HepG2 (cell line): Measurements from ENCODE around the gene RBMS2. TPM values are rescaled to one million over a fixed set of nuclear protein-coding genes. Genes with fewer than 3 reads are reported as not detected.
A peak's percentile ranks its signal among the peaks of the same experiment; 100 is the strongest.

Experiments
- ESRRA ChIP-seq: sonication (generic); formaldehyde crosslinking; IDR thresholded peaks from 2 replicates; pipeline ENCODE4 v1.5.1; 2020; ENCODE audit warnings: mild to moderate bottlenecking, low read depth, missing genetic modification reagents
- EZH2 ChIP-seq: conservative IDR thresholded peaks from 2 replicates; pipeline ENCODE4 v1.6.1; 2012; ENCODE audit warnings: mild to moderate bottlenecking, low read depth, low read length, moderate library complexity
- HNRNPH1 ChIP-seq: fragments of 200-400 bp; formaldehyde crosslinking; optimal IDR thresholded peaks from 2 replicates; pipeline ENCODE3; 2017; ENCODE audit warnings: mild to moderate bottlenecking, low read depth, low read length
- KLF16 ChIP-seq, 2 experiments: sonication (generic) in 1 of 2; formaldehyde crosslinking in 1 of 2; IDR thresholded peaks; 2 replicates each; pipeline versions ENCODE4 v1.6.1 to v1.8.0; 2016 to 2023; ENCODE audit warnings: missing genetic modification reagents in 2 of 2, missing compliant biosample characterization in 1 of 2
- MAFK ChIP-seq, 2 experiments: IDR thresholded peaks in 1 of 2; conservative IDR thresholded peaks in 1 of 2; 2 replicates each; pipeline ENCODE4 v1.6.1; 2011; ENCODE audit warnings: improper control_type of control experiment in 2 of 2, low read length in 2 of 2
- NCOA5 ChIP-seq: sonication (generic); formaldehyde crosslinking; IDR thresholded peaks from 2 replicates; pipeline ENCODE4 v1.4.0; 2020; ENCODE audit warnings: missing genetic modification reagents
- SAFB2 ChIP-seq: sonication (generic); formaldehyde crosslinking; IDR thresholded peaks from 2 replicates; pipeline ENCODE4 v1.5.1; 2020; ENCODE audit warnings: missing genetic modification reagents, low read depth, mild to moderate bottlenecking, borderline replicate concordance
- STAG1 ChIP-seq: sonication (generic); formaldehyde crosslinking; IDR thresholded peaks from 2 replicates; pipeline ENCODE4 v1.4.0; 2020; ENCODE audit warnings: missing genetic modification reagents
- SUZ12 ChIP-seq: fragments of 150-350 bp; IDR thresholded peaks from 2 replicates; pipeline ENCODE4 v1.6.1; 2014; ENCODE audit warnings: low read depth, low read length
- TEAD2 ChIP-seq: sonication (generic); formaldehyde crosslinking; IDR thresholded peaks from 2 replicates; pipeline ENCODE4 v1.9.0; 2021; ENCODE audit warnings: missing genetic modification reagents
- ZNF251 ChIP-seq: sonication (generic); formaldehyde crosslinking; IDR thresholded peaks from 2 replicates; pipeline ENCODE4 v1.9.0; 2021; ENCODE audit warnings: mild to moderate bottlenecking, missing genetic modification reagents
- ZNF564 ChIP-seq: sonication (generic); formaldehyde crosslinking; IDR thresholded peaks from 2 replicates; pipeline ENCODE4 v1.8.1; 2023; ENCODE audit warnings: mild to moderate bottlenecking, missing genetic modification reagents
- ZNF660 ChIP-seq: sonication (generic); formaldehyde crosslinking; IDR thresholded peaks from 2 replicates; pipeline ENCODE4 v1.5.1; 2020; ENCODE audit warnings: mild to moderate bottlenecking, low read depth, missing genetic modification reagents, borderline replicate concordance
- ZNF746 ChIP-seq: sonication (generic); formaldehyde crosslinking; IDR thresholded peaks from 2 replicates; pipeline ENCODE4 v1.8.0; 2022; ENCODE audit warnings: mild to moderate bottlenecking, missing genetic modification reagents
- ZNF772 ChIP-seq: sonication (generic); formaldehyde crosslinking; IDR thresholded peaks from 2 replicates; pipeline ENCODE4 v1.5.0; 2020; ENCODE audit warnings: mild to moderate bottlenecking, missing genetic modification reagents
- polyA plus RNA-seq, 8 experiments: library from polyadenylated mRNA; depleted of rRNA in 3 of 8; stranded (reverse) in 7 of 8; unstranded in 1 of 8; fragments of >200 nt; fragmentation: Illumina TruSeq in 4 of 8; extraction: Trizol in 4 of 8; gene quantifications; 2 replicates each; pipeline versions ENCODE4 v1.2.1 to v1.2.3, GENCODE V29; 2011 to 2016; ENCODE audit warnings: low read depth in 4 of 8, missing spikeins in 1 of 8, mixed read lengths in 1 of 8; ENCODE audit not compliant: insufficient read depth in 1 of 8
- total RNA-seq, 5 experiments: library from RNA; depleted of rRNA; stranded (reverse); fragments of >200 nt; fragmentation: Illumina TruSeq; extraction: Trizol; gene quantifications; 2 replicates each; pipeline ENCODE4 v1.2.3, GENCODE V29; 2016; ENCODE audit warnings: low read depth in 1 of 5
- TF ChIP-seq, protein P1 (sequence below): sonication (generic); formaldehyde crosslinking; IDR thresholded peaks from 2 replicates; pipeline ENCODE4 v1.5.0; 2020; ENCODE audit warnings: missing genetic modification reagents, mild to moderate bottlenecking, borderline replicate concordance
- TF ChIP-seq, protein P2 (sequence below): sonication (generic); formaldehyde crosslinking; conservative IDR thresholded peaks from 2 replicates; pipeline ENCODE4 v1.8.0; 2022; ENCODE audit warnings: mild to moderate bottlenecking, moderate library complexity, missing genetic modification reagents
- TF ChIP-seq, protein P3 (sequence below): sonication (generic); formaldehyde crosslinking; IDR thresholded peaks from 2 replicates; pipeline ENCODE4 v1.5.0; 2020; ENCODE audit warnings: missing genetic modification reagents
- TF ChIP-seq, protein P4 (sequence below): sonication (generic); formaldehyde crosslinking; IDR thresholded peaks from 2 replicates; pipeline ENCODE4 v1.8.1; 2022; ENCODE audit warnings: low read depth, mild to moderate bottlenecking, missing genetic modification reagents
- TF ChIP-seq, protein P5 (sequence below): sonication (generic); formaldehyde crosslinking; IDR thresholded peaks from 2 replicates; pipeline ENCODE4 v1.8.1; 2023; ENCODE audit warnings: mild to moderate bottlenecking, missing genetic modification reagents

The RBMS2 gene
- total and polyA plus RNA-seq, 2 of the 13 experiments (the other 11 are each of a cell fraction or from before 2014, with no cell fraction given), result 0.53 to 7.4 TPM

DNA sequence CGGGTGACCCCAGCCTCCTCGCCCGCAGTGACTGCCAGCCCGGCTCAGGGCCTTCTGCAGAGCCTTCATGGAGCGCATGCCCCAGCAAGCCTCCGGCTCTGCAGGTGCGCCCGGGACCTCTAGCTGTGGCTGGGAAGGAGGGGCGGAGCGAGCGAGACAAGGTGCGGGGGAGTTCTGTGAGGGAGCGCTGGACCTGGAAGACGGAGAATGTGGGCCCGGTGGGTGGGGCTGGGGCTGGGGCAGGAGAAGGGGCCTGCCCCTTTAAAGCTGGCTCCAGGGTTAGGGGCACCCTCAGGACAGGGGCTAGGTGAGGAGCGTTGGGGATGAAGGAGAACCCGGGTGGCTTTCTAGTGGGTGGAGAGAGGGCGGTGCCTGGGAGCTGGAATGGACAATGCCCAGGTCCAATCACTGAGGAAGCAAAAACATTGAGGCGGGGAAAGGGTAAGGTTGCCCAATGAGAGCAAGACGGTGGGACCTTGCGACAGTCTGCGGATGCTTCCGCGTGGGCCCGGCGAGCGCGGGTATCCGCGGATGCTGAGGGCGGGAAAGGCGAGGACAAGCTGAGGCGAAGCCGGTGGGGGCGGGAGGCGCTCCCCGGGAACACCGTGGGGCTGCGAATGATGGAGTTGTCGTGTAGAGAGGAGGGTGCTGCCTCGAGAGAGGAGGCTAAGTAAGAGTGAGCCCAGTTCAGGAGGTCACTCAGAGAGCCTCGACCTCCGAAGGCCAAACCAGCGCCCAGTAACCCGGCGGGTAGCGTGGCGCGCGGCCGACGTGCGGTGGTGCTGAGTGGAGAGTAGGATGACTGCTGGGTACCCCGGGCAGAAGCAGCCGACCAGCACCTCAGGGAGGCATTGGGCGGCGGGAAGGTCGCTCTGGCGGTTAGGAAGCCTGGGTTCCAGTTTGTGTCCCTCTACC is 33.3 kb upstream of the RBMS2 start, which contains the start of gene GLS2 (continued):
- no peak for TF ChIP-seq MAFK (conservative IDR thresholded peaks at IDR 0.05 in 1 of 2, IDR thresholded peaks at IDR 0.05 in 1 of 2; ENCODE audit: low read length in 2 of 2)
- TF ChIP-seq, protein P1, sequence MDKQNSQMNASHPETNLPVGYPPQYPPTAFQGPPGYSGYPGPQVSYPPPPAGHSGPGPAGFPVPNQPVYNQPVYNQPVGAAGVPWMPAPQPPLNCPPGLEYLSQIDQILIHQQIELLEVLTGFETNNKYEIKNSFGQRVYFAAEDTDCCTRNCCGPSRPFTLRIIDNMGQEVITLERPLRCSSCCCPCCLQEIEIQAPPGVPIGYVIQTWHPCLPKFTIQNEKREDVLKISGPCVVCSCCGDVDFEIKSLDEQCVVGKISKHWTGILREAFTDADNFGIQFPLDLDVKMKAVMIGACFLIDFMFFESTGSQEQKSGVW (CRISPR knock-in tag), result no peak
- peak; percentile 57 to 60; a peak in 2 of 4 replicates for TF ChIP-seq KLF16 (CRISPR knock-in tag; IDR thresholded peaks at IDR 0.05)
- TF ChIP-seq ZNF746 (CRISPR knock-in tag), result peak; percentile 68; the same call in 1 of the 2 replicates
- TF ChIP-seq, protein P2, sequence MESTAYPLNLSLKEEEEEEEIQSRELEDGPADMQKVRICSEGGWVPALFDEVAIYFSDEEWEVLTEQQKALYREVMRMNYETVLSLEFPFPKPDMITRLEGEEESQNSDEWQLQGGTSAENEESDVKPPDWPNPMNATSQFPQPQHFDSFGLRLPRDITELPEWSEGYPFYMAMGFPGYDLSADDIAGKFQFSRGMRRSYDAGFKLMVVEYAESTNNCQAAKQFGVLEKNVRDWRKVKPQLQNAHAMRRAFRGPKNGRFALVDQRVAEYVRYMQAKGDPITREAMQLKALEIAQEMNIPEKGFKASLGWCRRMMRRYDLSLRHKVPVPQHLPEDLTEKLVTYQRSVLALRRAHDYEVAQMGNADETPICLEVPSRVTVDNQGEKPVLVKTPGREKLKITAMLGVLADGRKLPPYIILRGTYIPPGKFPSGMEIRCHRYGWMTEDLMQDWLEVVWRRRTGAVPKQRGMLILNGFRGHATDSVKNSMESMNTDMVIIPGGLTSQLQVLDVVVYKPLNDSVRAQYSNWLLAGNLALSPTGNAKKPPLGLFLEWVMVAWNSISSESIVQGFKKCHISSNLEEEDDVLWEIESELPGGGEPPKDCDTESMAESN (CRISPR knock-in tag), result peak; percentile 85
- TF ChIP-seq, protein P3, sequence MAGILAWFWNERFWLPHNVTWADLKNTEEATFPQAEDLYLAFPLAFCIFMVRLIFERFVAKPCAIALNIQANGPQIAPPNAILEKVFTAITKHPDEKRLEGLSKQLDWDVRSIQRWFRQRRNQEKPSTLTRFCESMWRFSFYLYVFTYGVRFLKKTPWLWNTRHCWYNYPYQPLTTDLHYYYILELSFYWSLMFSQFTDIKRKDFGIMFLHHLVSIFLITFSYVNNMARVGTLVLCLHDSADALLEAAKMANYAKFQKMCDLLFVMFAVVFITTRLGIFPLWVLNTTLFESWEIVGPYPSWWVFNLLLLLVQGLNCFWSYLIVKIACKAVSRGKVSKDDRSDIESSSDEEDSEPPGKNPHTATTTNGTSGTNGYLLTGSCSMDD, result peak; percentile 67; the same call in 1 of the 2 replicates
- no peak for TF ChIP-seq ZNF251 (CRISPR knock-in tag)
- TF ChIP-seq TEAD2, result peak; percentile 94
- no peak for TF ChIP-seq EZH2
- TF ChIP-seq, protein P4, sequence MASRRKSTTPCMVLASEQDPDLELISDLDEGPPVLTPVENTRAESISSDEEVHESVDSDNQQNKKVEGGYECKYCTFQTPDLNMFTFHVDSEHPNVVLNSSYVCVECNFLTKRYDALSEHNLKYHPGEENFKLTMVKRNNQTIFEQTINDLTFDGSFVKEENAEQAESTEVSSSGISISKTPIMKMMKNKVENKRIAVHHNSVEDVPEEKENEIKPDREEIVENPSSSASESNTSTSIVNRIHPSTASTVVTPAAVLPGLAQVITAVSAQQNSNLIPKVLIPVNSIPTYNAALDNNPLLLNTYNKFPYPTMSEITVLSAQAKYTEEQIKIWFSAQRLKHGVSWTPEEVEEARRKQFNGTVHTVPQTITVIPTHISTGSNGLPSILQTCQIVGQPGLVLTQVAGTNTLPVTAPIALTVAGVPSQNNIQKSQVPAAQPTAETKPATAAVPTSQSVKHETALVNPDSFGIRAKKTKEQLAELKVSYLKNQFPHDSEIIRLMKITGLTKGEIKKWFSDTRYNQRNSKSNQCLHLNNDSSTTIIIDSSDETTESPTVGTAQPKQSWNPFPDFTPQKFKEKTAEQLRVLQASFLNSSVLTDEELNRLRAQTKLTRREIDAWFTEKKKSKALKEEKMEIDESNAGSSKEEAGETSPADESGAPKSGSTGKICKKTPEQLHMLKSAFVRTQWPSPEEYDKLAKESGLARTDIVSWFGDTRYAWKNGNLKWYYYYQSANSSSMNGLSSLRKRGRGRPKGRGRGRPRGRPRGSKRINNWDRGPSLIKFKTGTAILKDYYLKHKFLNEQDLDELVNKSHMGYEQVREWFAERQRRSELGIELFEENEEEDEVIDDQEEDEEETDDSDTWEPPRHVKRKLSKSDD (CRISPR knock-in tag), result peak; percentile 86
- no peak for TF ChIP-seq SUZ12
- peak; percentile 77 for TF ChIP-seq ZNF564 (CRISPR knock-in tag)
- TF ChIP-seq, protein P5, sequence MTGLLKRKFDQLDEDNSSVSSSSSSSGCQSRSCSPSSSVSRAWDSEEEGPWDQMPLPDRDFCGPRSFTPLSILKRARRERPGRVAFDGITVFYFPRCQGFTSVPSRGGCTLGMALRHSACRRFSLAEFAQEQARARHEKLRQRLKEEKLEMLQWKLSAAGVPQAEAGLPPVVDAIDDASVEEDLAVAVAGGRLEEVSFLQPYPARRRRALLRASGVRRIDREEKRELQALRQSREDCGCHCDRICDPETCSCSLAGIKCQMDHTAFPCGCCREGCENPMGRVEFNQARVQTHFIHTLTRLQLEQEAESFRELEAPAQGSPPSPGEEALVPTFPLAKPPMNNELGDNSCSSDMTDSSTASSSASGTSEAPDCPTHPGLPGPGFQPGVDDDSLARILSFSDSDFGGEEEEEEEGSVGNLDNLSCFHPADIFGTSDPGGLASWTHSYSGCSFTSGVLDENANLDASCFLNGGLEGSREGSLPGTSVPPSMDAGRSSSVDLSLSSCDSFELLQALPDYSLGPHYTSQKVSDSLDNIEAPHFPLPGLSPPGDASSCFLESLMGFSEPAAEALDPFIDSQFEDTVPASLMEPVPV (CRISPR knock-in tag), result peak; percentile 91
- TF ChIP-seq ZNF660 (CRISPR knock-in tag), result no peak
- 0 out of 2 replicates have a peak, but pooled peaks have one; percentile 13 for TF ChIP-seq SAFB2 (CRISPR knock-in tag)
- TF ChIP-seq ESRRA (CRISPR knock-in tag), result peak; percentile 73; the same call in 1 of the 2 replicates
- no peak for TF ChIP-seq STAG1
- TF ChIP-seq ZNF772 (CRISPR knock-in tag), result peak; percentile 90
- no peak for TF ChIP-seq HNRNPH1
- no peak for TF ChIP-seq NCOA5 (CRISPR knock-in tag)
